Measurements from ENCODE around the gene ACAD11.

ACAD11 gene, protein sequence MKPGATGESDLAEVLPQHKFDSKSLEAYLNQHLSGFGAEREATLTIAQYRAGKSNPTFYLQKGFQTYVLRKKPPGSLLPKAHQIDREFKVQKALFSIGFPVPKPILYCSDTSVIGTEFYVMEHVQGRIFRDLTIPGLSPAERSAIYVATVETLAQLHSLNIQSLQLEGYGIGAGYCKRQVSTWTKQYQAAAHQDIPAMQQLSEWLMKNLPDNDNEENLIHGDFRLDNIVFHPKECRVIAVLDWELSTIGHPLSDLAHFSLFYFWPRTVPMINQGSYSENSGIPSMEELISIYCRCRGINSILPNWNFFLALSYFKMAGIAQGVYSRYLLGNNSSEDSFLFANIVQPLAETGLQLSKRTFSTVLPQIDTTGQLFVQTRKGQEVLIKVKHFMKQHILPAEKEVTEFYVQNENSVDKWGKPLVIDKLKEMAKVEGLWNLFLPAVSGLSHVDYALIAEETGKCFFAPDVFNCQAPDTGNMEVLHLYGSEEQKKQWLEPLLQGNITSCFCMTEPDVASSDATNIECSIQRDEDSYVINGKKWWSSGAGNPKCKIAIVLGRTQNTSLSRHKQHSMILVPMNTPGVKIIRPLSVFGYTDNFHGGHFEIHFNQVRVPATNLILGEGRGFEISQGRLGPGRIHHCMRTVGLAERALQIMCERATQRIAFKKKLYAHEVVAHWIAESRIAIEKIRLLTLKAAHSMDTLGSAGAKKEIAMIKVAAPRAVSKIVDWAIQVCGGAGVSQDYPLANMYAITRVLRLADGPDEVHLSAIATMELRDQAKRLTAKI

DNA sequence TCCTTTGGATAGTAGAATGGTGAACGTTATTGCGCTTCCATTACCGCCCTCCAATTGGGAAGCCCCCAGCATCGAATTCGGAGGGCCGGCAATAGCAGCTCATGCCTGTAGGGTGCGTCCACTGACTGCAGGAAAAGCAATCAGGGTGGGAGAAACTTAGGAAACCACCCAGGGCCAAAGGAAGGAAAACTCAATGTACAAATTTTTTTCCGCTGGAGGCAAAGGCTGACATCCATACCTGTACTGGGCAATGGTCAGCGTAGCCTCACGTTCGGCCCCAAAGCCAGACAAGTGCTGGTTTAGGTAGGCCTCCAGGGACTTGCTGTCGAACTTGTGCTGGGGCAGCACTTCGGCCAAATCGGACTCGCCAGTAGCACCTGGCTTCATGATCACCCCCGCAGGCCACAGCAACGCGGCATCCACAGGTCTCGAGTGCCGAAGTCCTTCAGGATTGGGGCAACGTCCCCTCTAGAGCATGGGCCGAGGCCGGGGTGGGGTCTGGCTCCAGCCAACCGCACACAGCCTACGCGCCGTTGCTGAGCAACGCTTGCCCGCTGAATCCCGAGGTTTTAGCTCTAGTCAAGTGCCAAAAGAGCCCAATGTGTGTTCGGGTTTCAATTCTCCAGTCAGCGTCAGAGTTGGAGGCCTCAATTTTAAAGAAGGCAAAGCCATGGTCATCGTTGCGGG is at the start of gene ACAD11:
Gene ACAD11 (minus strand): TSS at position 445 of the 687 bp plus-strand sequence. CDS start 58 bp downstream, at position 387.
- Mint-ChIP-seq H3K4me3 (peak within 1 kb of the TSS; percentile 96), H3K4me1 (peaks cover 44% of the 10 kb centered on the region), H3K27ac (peak within 1 kb of the TSS; percentile 99), H3K36me3 (peaks cover 18% of the 10 kb centered on the region), H3K9me3 (no peaks in the 10 kb centered on the region)
- ATAC-seq (peak; percentile 60), DNase-seq (ENCODE audit: low spot score in 2 of 2) (peak; percentile 23 to 78)

DNA sequence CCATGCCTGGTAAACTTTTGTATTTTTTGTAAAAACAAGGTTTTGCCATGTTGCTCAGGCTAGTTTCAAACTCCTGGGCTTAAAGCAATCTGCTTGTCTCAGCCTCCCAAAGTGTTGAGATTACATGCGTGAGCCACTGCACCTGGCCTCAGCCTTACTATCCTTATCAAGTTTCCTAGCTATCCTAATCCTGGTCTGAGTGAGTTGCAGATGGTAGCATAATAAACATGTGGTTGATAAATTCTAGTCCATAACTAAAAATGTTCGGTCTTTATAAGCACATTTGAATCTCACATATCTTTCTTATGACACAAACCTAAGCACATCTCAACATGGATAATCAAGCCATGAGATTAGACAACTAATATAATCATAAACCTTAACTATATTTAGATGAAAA is 44.1 kb upstream of the ACAD11 start:
- H3K9me3 Mint-ChIP-seq = no peaks in the 10 kb centered on the region
- ATAC-seq (no peak), DNase-seq (ENCODE audit: low spot score in 2 of 2) (no peak)
- no peak overlapping the region for H3K4me3 Mint-ChIP-seq
- H3K36me3 Mint-ChIP-seq = peaks cover 92% of the 10 kb centered on the region
- peaks cover 8% of the 10 kb centered on the region for H3K4me1 Mint-ChIP-seq
- no peak overlapping the region for H3K27ac Mint-ChIP-seq

DNA sequence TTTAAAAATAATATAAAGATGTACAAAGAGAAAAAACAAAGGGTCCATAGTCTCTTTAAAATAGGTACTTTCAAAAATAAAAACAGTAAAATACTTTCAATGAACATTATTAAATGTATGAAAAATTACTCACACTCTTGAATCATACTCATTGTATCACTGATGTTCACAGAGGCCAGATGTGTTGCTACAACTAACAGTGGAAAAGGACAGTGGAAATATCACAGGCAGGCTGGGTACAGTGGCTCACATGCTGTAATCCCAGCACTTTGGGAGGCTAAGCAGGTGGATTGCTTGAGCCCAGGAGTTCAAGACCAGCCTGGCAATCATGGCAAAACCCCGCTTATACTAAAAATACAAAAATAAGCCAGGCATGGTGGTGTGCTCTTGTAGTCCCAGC is 35.8 kb upstream of the ACAD11 start:
- DNase-seq (ENCODE audit: low spot score in 2 of 2) = no peak
- Mint-ChIP-seq H3K4me1 (no peaks in the 10 kb centered on the region), H3K36me3 (peaks cover 99% of the 10 kb centered on the region), H3K27ac (no peak overlapping the region), H3K9me3 (no peaks in the 10 kb centered on the region), H3K4me3 (no peak overlapping the region)
- ATAC-seq = no peak

DNA sequence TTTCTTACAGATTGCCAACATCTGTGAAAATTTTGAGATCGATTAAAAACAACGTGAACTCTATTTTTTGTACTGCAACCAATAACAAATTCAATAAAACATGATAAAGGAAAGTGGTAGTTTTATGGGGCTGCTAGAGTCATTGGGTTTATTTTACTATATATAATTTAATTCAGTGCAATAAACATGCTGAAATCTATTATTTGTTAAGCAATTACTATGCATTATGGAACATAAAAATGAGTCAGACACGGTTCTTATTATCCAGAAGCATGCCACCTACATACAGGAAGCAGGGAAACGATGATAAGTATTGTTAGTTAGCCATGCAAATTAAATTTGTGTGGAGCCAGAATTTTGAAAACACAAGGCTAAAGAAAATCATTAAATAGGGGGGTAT is 35.4 kb upstream of the ACAD11 start:
- Mint-ChIP-seq H3K27ac (peak overlapping the region; percentile 15), H3K4me1 (no peaks in the 10 kb centered on the region), H3K9me3 (no peaks in the 10 kb centered on the region), H3K36me3 (peaks cover 99% of the 10 kb centered on the region), H3K4me3 (no peak overlapping the region)
- ATAC-seq (no peak), DNase-seq (ENCODE audit: low spot score in 2 of 2) (no peak)

DNA sequence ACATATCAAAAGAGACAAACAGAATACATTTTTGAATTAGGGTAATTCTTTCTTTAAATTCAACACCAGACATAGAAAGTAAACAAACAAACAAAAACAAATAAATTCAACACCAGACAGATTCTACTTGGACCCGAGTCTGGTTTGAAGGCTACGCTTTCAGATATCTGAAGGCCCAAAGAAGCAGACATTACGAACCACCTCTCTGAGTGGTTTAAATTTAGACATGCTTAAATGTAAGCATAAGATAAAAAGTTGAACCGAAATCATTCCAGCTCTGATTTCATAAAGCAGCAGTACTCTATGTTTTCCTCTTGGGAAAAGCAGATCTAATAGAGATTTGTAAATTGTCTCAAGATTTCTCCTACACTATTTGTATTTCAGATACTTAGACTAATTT is 30.4 kb upstream of the ACAD11 start:
- ATAC-seq (no peak), DNase-seq (ENCODE audit: low spot score in 2 of 2) (no peak)
- H3K9me3 Mint-ChIP-seq = no peaks in the 10 kb centered on the region
- no peaks in the 10 kb centered on the region for H3K4me1 Mint-ChIP-seq
- H3K4me3 Mint-ChIP-seq = no peak overlapping the region
- H3K36me3 Mint-ChIP-seq = peaks cover 99% of the 10 kb centered on the region
- H3K27ac Mint-ChIP-seq = no peak overlapping the region

DNA sequence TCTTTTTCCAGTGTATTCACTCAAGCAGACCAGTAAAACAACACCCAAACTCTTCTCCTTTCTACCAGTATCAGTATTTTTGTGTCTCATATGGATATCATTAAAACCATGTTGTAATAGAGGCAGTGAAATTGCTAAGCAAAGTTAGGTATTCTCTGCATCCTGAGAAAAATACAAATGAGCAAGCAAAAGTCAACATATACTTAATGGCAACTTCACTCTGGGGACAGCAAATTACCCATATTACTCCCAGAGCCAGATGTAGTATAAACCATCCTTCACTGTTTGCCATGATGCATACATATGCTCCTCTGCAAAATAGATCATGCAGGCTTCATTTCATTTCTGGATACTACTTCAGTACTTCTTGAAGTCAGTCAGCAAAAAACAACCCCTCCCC is 22.6 kb upstream of the ACAD11 start:
- H3K9me3 Mint-ChIP-seq = no peaks in the 10 kb centered on the region
- H3K27ac Mint-ChIP-seq = peak overlapping the region; percentile 49
- DNase-seq (ENCODE audit: low spot score in 2 of 2) = no peak
- H3K36me3 Mint-ChIP-seq = peaks cover 91% of the 10 kb centered on the region
- no peak for ATAC-seq
- no peak overlapping the region for H3K4me3 Mint-ChIP-seq
- no peaks in the 10 kb centered on the region for H3K4me1 Mint-ChIP-seq

DNA sequence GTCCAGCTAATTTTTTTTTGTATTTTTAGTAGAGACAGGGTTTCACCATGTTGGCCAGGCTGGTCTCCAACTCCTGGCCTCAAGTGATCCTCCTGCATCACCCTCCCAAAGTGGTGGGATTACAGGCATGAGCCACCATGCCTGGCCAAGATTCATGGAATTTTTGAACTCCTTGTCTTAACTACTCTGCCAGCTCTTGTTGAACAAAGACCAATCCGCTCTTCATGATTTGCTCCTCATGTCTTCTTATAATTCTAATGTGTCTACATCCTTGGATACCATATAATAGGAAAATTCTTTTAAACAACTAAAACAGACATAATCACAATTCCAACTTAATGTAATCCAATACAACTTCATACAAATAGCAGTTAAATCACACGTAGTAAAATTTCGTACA is 21.8 kb upstream of the ACAD11 start:
- no peak overlapping the region for H3K4me3 Mint-ChIP-seq
- no peak overlapping the region for H3K27ac Mint-ChIP-seq
- H3K4me1 Mint-ChIP-seq = no peaks in the 10 kb centered on the region
- no peak for DNase-seq (ENCODE audit: low spot score in 2 of 2)
- H3K36me3 Mint-ChIP-seq = peaks cover 91% of the 10 kb centered on the region
- ATAC-seq = no peak
- H3K9me3 Mint-ChIP-seq = no peaks in the 10 kb centered on the region

DNA sequence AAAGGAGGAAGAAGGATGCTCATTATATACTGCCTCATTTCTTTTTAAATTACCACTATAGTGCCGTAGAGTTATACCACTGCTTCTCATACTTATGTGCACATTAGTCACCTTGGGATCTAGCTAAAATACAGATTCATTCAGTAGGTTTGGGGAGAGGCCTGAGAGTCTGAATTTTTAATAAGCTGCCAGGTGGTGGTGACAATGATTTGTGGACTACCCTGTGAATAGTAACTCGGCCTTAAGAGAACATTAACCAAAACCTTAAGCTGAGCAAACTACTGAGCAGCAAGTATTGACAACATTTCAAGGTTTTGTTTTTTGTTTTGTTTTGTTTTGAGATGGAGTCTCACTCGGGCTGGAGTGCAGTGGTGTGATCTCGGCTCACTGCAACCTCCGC is 20.3 kb upstream of the ACAD11 start:
- peaks cover 91% of the 10 kb centered on the region for H3K36me3 Mint-ChIP-seq
- H3K27ac Mint-ChIP-seq = no peak overlapping the region
- no peak for DNase-seq (ENCODE audit: low spot score in 2 of 2)
- no peak for ATAC-seq
- H3K4me1 Mint-ChIP-seq = no peaks in the 10 kb centered on the region
- no peak overlapping the region for H3K4me3 Mint-ChIP-seq
- no peaks in the 10 kb centered on the region for H3K9me3 Mint-ChIP-seq

DNA sequence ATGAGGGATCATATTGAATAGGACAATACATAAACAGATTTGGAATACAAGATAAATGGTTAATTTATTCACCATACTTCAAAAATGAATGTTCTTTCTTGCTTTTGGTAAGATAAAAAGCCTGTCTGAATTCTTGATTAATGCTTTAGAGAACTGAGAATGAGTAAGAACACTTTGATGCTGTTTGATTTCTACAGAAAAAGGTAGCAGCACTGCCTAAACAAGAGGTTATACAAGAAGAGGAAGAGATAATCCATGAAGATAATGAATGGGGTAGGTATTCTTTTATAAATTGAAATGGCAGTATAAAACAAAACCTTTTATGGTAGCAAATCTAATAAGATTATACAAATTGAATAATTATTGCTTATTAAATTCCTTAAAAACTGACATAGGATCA is 15.8 kb upstream of the ACAD11 start:
- Mint-ChIP-seq H3K27ac (no peak overlapping the region), H3K36me3 (peaks cover 99% of the 10 kb centered on the region), H3K4me3 (no peak overlapping the region), H3K4me1 (no peaks in the 10 kb centered on the region), H3K9me3 (no peaks in the 10 kb centered on the region)
- DNase-seq (ENCODE audit: low spot score in 2 of 2) (no peak), ATAC-seq (no peak)

DNA sequence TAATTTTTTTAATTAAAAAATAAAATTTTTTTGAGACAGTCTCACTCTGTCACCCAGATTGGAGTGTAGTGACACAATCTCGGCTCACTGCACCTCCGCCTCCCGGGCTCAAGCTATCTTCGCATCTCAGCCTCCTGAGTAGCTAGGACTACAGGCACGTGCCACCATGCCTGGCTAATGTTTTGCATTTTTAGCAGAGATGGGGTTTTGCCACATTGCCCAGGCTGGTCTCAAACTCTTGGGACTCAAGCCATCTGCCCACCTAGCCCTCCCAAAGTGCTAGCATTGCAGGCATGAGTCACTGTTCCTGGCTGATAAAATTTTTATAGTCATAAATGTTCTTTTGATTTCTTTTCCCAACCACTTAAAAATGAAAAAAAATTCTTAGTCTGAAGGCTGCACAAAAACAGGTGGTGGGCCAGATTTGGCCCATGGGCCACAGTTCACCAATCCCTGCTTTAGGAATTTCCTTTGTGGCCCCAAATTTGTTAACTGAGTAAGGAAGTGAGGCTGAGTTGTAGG is 9.7 kb upstream of the ACAD11 start:
- DNase-seq (ENCODE audit: low spot score in 2 of 2) (no peak), ATAC-seq (no peak)
- H3K36me3 Mint-ChIP-seq = peaks cover 99% of the 10 kb centered on the region
- H3K9me3 Mint-ChIP-seq = no peaks in the 10 kb centered on the region
- no peak overlapping the region for H3K27ac Mint-ChIP-seq
- no peak overlapping the region for H3K4me3 Mint-ChIP-seq
- H3K4me1 Mint-ChIP-seq = peaks cover 9% of the 10 kb centered on the region

DNA sequence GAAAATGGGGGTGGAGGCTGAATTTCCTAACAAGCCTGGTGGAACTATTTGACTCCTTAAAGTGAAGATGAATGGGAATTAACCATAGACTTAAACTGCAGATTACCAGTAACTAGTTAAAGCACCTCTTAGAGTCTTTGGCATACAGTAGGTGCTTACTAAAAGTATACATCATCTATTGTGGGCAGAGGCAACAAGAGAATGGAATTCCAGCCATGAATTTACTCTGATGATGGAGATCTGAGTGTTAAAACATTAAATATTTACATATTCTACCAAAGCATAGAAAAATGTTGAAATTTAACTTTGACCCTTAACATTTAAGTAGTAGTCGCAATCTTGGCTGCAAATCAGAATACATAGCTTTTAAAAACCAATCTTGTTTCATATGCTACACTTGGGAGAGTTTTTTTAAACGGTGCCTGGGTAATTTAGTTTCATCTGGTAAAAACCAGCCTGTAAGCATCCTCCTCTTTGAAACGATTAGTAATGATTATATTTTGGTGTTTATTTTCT is 5.7 kb upstream of the ACAD11 start:
- Mint-ChIP-seq H3K27ac (no peak overlapping the region), H3K36me3 (peaks cover 70% of the 10 kb centered on the region), H3K4me3 (no peak overlapping the region), H3K4me1 (peaks cover 32% of the 10 kb centered on the region), H3K9me3 (no peaks in the 10 kb centered on the region)
- ATAC-seq (no peak), DNase-seq (ENCODE audit: low spot score in 2 of 2) (no peak)

DNA sequence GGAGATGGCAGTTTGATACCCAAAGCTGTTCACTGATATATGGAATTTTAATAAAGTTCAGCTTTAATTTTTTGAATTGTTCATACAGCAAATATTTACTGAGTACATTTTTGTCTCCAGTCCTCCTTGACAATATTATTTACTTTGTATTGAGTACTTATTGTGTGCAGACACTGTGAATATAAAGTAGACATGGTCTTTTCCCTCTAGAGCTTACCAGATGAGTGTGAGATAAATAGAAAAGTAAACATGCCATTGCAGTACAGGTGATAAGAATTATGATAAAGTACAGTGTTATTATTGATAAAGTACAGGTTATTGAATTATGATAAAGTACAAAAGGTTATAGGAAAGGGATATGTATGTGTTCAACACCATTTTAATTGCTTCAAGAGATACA is 2.6 kb upstream of the ACAD11 start:
- Mint-ChIP-seq H3K9me3 (no peaks in the 10 kb centered on the region), H3K36me3 (peaks cover 45% of the 10 kb centered on the region), H3K4me3 (peak overlapping the region; percentile 96), H3K4me1 (peaks cover 43% of the 10 kb centered on the region), H3K27ac (no peak overlapping the region)
- no peak for ATAC-seq
- no peak for DNase-seq (ENCODE audit: low spot score in 2 of 2)

DNA sequence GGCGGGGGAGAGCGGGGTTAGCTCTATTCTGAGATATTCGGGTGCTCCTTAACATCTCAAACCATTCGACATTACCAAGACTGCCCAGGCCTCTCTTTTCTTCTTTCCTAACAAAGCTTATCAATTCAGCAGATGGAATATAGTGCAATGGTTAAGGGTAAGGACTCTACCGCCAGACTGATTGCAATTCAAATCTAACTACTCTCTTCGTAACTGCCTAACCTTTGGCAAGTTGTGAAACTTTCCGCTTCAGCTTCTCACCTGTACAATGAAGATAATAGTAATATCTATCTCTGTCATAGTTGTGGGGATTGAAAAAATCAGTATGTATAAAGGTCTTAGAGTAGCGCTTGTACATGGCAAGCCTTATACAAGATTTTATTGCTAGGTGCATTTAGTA is 1.5 kb upstream of the ACAD11 start:
- DNase-seq (ENCODE audit: low spot score in 2 of 2) (no peak), ATAC-seq (no peak)
- Mint-ChIP-seq H3K4me1 (peaks cover 43% of the 10 kb centered on the region), H3K9me3 (no peaks in the 10 kb centered on the region), H3K27ac (peak overlapping the region; percentile 99), H3K36me3 (peaks cover 34% of the 10 kb centered on the region), H3K4me3 (peak overlapping the region; percentile 96)

DNA sequence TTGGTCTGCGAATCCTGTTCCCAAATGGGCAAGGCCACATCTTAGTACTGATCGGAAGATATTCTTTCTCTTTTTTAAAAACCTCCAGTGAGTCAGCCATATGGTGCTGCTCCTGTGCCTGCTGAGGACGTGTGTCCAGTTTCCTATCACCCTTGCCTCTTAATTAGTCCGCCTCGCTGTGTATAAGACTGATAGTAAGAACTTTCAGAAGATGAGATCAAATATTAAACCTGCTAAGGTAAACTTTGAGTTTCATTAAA is 1.1 kb upstream of the ACAD11 start:
- Mint-ChIP-seq H3K9me3 (no peaks in the 10 kb centered on the region), H3K4me1 (peaks cover 43% of the 10 kb centered on the region), H3K4me3 (peak overlapping the region; percentile 96), H3K27ac (peak overlapping the region; percentile 99), H3K36me3 (peaks cover 30% of the 10 kb centered on the region)
- peak; percentile 53 for ATAC-seq
- no peak for DNase-seq (ENCODE audit: low spot score in 2 of 2)

DNA sequence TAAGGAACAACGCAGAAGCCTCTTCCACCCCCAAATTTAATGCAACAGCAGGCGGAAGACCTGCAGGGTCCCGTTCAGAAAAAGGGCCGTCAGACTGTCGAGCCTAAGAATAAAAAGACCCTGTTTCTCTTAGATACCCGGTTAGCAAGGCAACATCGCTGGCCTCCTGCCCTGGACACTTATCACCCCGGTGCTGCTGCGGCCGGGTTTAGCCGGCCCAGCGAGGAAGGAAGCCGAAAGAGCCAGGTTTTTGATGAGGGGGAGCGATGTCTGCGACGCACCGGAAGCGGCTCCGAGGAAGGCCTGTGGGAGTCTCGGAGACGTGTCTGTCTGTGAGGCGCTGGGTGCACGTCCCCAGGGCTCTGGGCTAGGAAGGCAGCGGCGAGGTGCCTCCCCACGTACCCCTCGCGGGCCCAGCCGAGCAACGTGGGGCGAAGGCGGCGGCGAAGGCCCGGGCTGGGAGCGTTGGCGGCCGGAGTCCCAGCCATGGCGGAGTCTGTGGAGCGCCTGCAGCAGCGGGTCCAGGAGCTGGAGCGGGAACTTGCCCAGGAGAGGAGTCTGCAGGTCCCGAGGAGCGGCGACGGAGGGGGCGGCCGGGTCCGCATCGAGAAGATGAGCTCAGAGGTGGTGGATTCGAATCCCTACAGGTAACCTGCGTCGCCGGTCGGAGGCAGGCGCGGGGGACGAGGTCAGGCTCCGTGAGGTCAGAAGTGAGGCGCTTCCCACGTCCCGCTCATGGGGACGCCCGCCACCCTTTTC is 622 bp upstream of the ACAD11 start, which contains the start of gene UBA5:
Gene UBA5 (plus strand): TSS at position 278 of the 759 bp plus-strand sequence. CDS start 209 bp downstream, at position 487.
- peaks cover 25% of the 10 kb centered on the region for H3K36me3 Mint-ChIP-seq
- no peaks in the 10 kb centered on the region for H3K9me3 Mint-ChIP-seq
- peak within 1 kb of the TSS; percentile 96 for H3K4me3 Mint-ChIP-seq
- peaks cover 48% of the 10 kb centered on the region for H3K4me1 Mint-ChIP-seq
- H3K27ac Mint-ChIP-seq = peak within 1 kb of the TSS; percentile 99
- DNase-seq (ENCODE audit: low spot score in 2 of 2) = peak; percentile 56 to 86
- peak; percentile 93 for ATAC-seq
